Naive thymus-derived CD8-positive, alpha-beta T cell (primary cell): ENCODE results near the gene JARID2. TPM values are rescaled to one million over a fixed set of nuclear protein-coding genes. Genes with fewer than 3 reads are reported as not detected.

ENCODE experiments used
- ATAC-seq, 2 donors: fragments of 150-1000 bp; cut with Tn5 transposase in 1 of 2; sonication (Bioruptor Pico), chemical (Tn5 transposase) in 1 of 2; 1 replicate in 1 of 2; 2 replicates in 1 of 2; pipeline ENCODE4 v1.10.0; 2021; ENCODE audit warnings: mild to moderate bottlenecking in 2 of 2, moderate library complexity in 2 of 2
- POLR2A ChIA-PET: fragments of 350-600 bp; sonication (Branson Sonifier 250); formaldehyde crosslinking; loops from one replicate; lab custom pipeline; 2021; ENCODE audit warnings: antibody characterized with exemption; lab: Charles Lee
- DNase-seq, 10 donors: peaks; one replicate each; pipeline versions ENCODE4 v3.0.0 to v3.0.0-alpha.2; 2020 to 2022
- H3K27ac Mint-ChIP-seq, 10 donors: one replicate each; pipeline ENCODE4 v1.8.0; 2020 to 2022; ENCODE audit warnings: mild to moderate bottlenecking in 10 of 10, mixed read lengths in 10 of 10, moderate library complexity in 4 of 10, inconsistent platforms in 1 of 10
- H3K27me3 Mint-ChIP-seq, 5 donors: one replicate each; pipeline ENCODE4 v1.8.0; 2021 to 2022; ENCODE audit warnings: mixed read lengths in 5 of 5
- H3K36me3 Mint-ChIP-seq, 3 donors: one replicate each; pipeline ENCODE4 v1.8.0; 2020 to 2022; ENCODE audit warnings: mixed read lengths in 3 of 3, mild to moderate bottlenecking in 2 of 3, inconsistent platforms in 1 of 3
- H3K4me1 Mint-ChIP-seq, 4 donors: one replicate each; pipeline ENCODE4 v1.8.0; 2021 to 2022; ENCODE audit warnings: mixed read lengths in 4 of 4
- H3K4me3 Mint-ChIP-seq, 10 donors: one replicate each; pipeline ENCODE4 v1.8.0; 2020 to 2022; ENCODE audit warnings: mild to moderate bottlenecking in 10 of 10, mixed read lengths in 10 of 10, moderate library complexity in 6 of 10, inconsistent platforms in 1 of 10
- H3K9me3 Mint-ChIP-seq, 9 donors: one replicate each; pipeline ENCODE4 v1.8.0; 2020 to 2022; ENCODE audit warnings: mixed read lengths in 9 of 9, mild to moderate bottlenecking in 3 of 9, inconsistent platforms in 1 of 9, moderate library complexity in 1 of 9
- polyA plus RNA-seq, 3 donors: library from polyadenylated mRNA; unstranded; fragments of 300-500 nt; fragmentation: Illumina TruSeq; gene quantifications; one replicate each; pipeline ENCODE4 v1.2.3, GENCODE V29; 2021
- total RNA-seq, 8 experiments: library from RNA in 2 of 8; stranded (reverse) in 2 of 8; gene quantifications; one replicate each; pipeline ENCODE4 v1.2.3 and lab custom pipeline; 2021 to 2026

The JARID2 gene
- total and polyA plus RNA-seq, 5 experiments from 2014 or later = 7.6 to 23.5 (median 11.8) TPM

- Mint-ChIP-seq H3K4me1 (peaks cover 0 to 17% (median 11%) of the 10 kb centered on the region in 4 donors), H3K27me3 (no peaks in the 10 kb centered on the region), H3K4me3 (no peak overlapping the region), H3K36me3 (peaks cover 0 to 88% (median 3%) of the 10 kb centered on the region in 3 donors), H3K27ac (peak overlapping the region in 3 of 10 donors; percentile 43 to 59 (median 57)), H3K9me3 (no peaks in the 10 kb centered on the region)
- no peak for DNase-seq
- ATAC-seq = no peak
- POLR2A ChIA-PET = interaction anchor here (0.7 kb wide), 1 partner anchor 107 kb away, joined by 3 read pairs; no protein-coding TSS in a partner anchor
Measured at GRCh38 chr6:15504581-15505350, 258.9 kb downstream of the JARID2 start.

- DNase-seq (no peak), ATAC-seq (no peak)
- Mint-ChIP-seq H3K27me3 (no peaks in the 10 kb centered on the region), H3K4me3 (no peak overlapping the region), H3K27ac (no peak overlapping the region), H3K4me1 (peaks cover 0 to 17% (median 11%) of the 10 kb centered on the region in 4 donors), H3K36me3 (peaks cover 0 to 86% (median 3%) of the 10 kb centered on the region in 3 donors), H3K9me3 (no peaks in the 10 kb centered on the region)
- POLR2A ChIA-PET = no interaction called here
Measured at GRCh38 chr6:15505463-15505918, 259.6 kb downstream of the JARID2 start.

- Mint-ChIP-seq H3K4me3 (no peak overlapping the region), H3K27ac (no peak overlapping the region), H3K27me3 (no peaks in the 10 kb centered on the region), H3K9me3 (no peaks in the 10 kb centered on the region), H3K36me3 (peaks cover 0 to 85% (median 3%) of the 10 kb centered on the region in 3 donors), H3K4me1 (peaks cover 0 to 17% (median 10%) of the 10 kb centered on the region in 4 donors)
- ATAC-seq (no peak), DNase-seq (no peak)
- POLR2A ChIA-PET = no interaction called here
Measured at GRCh38 chr6:15506066-15506465, 260.2 kb downstream of the JARID2 start.

GRCh38 chr6:15507221-15507620 lies 261.4 kb downstream of the JARID2 start:
- ATAC-seq (no peak), DNase-seq (no peak)
- Mint-ChIP-seq H3K4me1 (peaks cover 0 to 17% (median 9%) of the 10 kb centered on the region in 4 donors), H3K9me3 (no peaks in the 10 kb centered on the region), H3K27ac (peak overlapping the region in 1 of 10 donors; percentile 90), H3K4me3 (no peak overlapping the region), H3K27me3 (no peaks in the 10 kb centered on the region), H3K36me3 (peaks cover 0 to 81% (median 3%) of the 10 kb centered on the region in 3 donors)
- POLR2A ChIA-PET = no interaction called here

- POLR2A ChIA-PET = no interaction called here
- H3K4me1 Mint-ChIP-seq = peaks cover 0 to 17% (median 9%) of the 10 kb centered on the region in 4 donors
- no peak for ATAC-seq
- H3K27me3 Mint-ChIP-seq = no peaks in the 10 kb centered on the region
- H3K4me3 Mint-ChIP-seq = no peak overlapping the region
- H3K9me3 Mint-ChIP-seq = no peaks in the 10 kb centered on the region
- H3K36me3 Mint-ChIP-seq = peaks cover 0 to 81% (median 7%) of the 10 kb centered on the region in 3 donors
- peak overlapping the region in 2 of 10 donors; percentile 40 to 62 for H3K27ac Mint-ChIP-seq
- DNase-seq = no peak
Measured at GRCh38 chr6:15507746-15508145, 261.9 kb downstream of the JARID2 start.

- H3K4me1 Mint-ChIP-seq = peaks cover 0 to 17% (median 8%) of the 10 kb centered on the region in 4 donors
- peaks cover 0 to 80% (median 7%) of the 10 kb centered on the region in 3 donors for H3K36me3 Mint-ChIP-seq
- no peaks in the 10 kb centered on the region for H3K27me3 Mint-ChIP-seq
- H3K9me3 Mint-ChIP-seq = no peaks in the 10 kb centered on the region
- no peak for ATAC-seq
- peak overlapping the region in 6 of 10 donors; percentile 17 to 86 (median 41) for H3K27ac Mint-ChIP-seq
- H3K4me3 Mint-ChIP-seq = peak overlapping the region in 1 of 10 donors; percentile 10
- POLR2A ChIA-PET = no interaction called here
- DNase-seq = no peak
Measured at GRCh38 chr6:15508441-15508871, 262.6 kb downstream of the JARID2 start.

- DNase-seq = no peak
- Mint-ChIP-seq H3K27ac (peak overlapping the region in 5 of 10 donors; percentile 17 to 86 (median 49)), H3K27me3 (no peaks in the 10 kb centered on the region)
Measured at GRCh38 chr6:15508931-15509330, 263.1 kb downstream of the JARID2 start.

GRCh38 chr6:15509335-15509933 lies 263.6 kb downstream of the JARID2 start:
- Mint-ChIP-seq H3K27ac (peak overlapping the region in 5 of 10 donors; percentile 2 to 86 (median 58)), H3K27me3 (no peaks in the 10 kb centered on the region), H3K36me3 (peaks cover 0 to 80% (median 7%) of the 10 kb centered on the region in 3 donors), H3K4me1 (peaks cover 3 to 13% (median 11%) of the 10 kb centered on the region in 4 donors), H3K4me3 (no peak overlapping the region), H3K9me3 (no peaks in the 10 kb centered on the region)
- POLR2A ChIA-PET = no interaction called here
- no peak for ATAC-seq
- DNase-seq = no peak

More at GRCh38 chr6:15508931-15509330, 263.1 kb downstream of the JARID2 start:
- Mint-ChIP-seq H3K9me3 (no peaks in the 10 kb centered on the region), H3K4me3 (no peak overlapping the region), H3K4me1 (peaks cover 0 to 17% (median 8%) of the 10 kb centered on the region in 4 donors), H3K36me3 (peaks cover 0 to 80% (median 7%) of the 10 kb centered on the region in 3 donors)
- ATAC-seq = no peak
- POLR2A ChIA-PET = no interaction called here

GRCh38 chr6:15510121-15510520 lies 264.3 kb downstream of the JARID2 start:
- Mint-ChIP-seq H3K4me1 (peaks cover 10 to 13% (median 10%) of the 10 kb centered on the region in 4 donors), H3K4me3 (peak overlapping the region in 1 of 10 donors; percentile 36), H3K36me3 (peaks cover 0 to 80% (median 7%) of the 10 kb centered on the region in 3 donors), H3K9me3 (no peaks in the 10 kb centered on the region), H3K27me3 (no peaks in the 10 kb centered on the region), H3K27ac (peak overlapping the region in 5 of 10 donors; percentile 43 to 86 (median 77))
- POLR2A ChIA-PET = no interaction called here
- DNase-seq (no peak), ATAC-seq (no peak)

GRCh38 chr6:15510536-15511247 lies 264.8 kb downstream of the JARID2 start:
- DNase-seq = no peak

GRCh38 chr6:15511248-15512125 lies 265.6 kb downstream of the JARID2 start:
- DNase-seq (no peak), ATAC-seq (no peak)
- Mint-ChIP-seq H3K9me3 (no peaks in the 10 kb centered on the region), H3K27ac (peak overlapping the region in 3 of 10 donors; percentile 56 to 86 (median 65)), H3K4me1 (peaks cover 5 to 13% (median 11%) of the 10 kb centered on the region in 4 donors), H3K4me3 (no peak overlapping the region), H3K36me3 (peaks cover 0 to 79% (median 7%) of the 10 kb centered on the region in 3 donors), H3K27me3 (no peaks in the 10 kb centered on the region)
- POLR2A ChIA-PET = no interaction called here

More at GRCh38 chr6:15510536-15511247, 264.8 kb downstream of the JARID2 start:
- Mint-ChIP-seq H3K36me3 (peaks cover 0 to 79% (median 7%) of the 10 kb centered on the region in 3 donors), H3K4me3 (peak overlapping the region in 1 of 10 donors; percentile 36), H3K27me3 (no peaks in the 10 kb centered on the region), H3K27ac (peak overlapping the region in 6 of 10 donors; percentile 1 to 86 (median 76)), H3K4me1 (peaks cover 6 to 13% (median 11%) of the 10 kb centered on the region in 4 donors), H3K9me3 (no peaks in the 10 kb centered on the region)
- POLR2A ChIA-PET = no interaction called here
- ATAC-seq = no peak
